ENCODE results near the gene KAZN.

DNA sequence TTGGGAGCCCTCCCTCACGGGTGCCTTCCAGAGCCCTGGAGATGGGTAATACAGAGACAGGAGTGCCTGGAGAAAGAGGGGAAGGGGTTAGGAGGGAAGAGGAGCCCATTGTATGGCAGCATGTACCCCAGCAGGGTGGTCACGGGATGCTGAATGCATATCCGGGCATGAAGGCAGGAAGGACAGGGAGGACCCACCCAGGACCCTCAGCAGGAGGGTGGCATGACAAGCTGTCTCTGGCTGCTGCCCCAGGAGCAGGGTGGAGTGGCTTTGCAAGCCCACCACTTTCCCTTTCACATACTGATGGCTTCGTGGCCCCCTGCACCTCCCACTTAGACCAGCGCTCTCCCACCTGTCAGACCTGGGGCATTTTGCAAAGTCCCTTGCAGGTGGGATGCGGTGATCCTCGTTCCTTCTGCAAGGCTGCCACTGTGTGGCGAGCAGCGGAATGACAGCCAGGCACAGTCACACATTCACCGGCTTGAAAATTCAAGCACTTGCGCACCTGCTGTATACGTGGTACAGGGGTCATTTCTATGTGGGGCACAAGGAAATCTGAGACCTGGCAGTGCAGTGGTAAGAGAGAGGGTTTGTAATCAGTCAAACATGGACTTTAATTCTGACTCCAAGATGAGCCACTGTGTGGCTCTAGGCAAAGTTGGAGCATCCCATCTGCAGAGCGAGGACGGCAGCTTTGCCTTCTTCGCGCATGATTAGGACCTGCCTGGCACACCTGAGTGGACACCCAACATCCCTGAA lies 501.8 kb downstream of the KAZN start:
- TF ChIP-seq, protein P1, sequence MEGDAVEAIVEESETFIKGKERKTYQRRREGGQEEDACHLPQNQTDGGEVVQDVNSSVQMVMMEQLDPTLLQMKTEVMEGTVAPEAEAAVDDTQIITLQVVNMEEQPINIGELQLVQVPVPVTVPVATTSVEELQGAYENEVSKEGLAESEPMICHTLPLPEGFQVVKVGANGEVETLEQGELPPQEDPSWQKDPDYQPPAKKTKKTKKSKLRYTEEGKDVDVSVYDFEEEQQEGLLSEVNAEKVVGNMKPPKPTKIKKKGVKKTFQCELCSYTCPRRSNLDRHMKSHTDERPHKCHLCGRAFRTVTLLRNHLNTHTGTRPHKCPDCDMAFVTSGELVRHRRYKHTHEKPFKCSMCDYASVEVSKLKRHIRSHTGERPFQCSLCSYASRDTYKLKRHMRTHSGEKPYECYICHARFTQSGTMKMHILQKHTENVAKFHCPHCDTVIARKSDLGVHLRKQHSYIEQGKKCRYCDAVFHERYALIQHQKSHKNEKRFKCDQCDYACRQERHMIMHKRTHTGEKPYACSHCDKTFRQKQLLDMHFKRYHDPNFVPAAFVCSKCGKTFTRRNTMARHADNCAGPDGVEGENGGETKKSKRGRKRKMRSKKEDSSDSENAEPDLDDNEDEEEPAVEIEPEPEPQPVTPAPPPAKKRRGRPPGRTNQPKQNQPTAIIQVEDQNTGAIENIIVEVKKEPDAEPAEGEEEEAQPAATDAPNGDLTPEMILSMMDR (conservative IDR thresholded peaks at IDR 0.05; ENCODE audit: low read length), result peak; percentile 98
- TF ChIP-seq EZH2phosphoT487 (IDR thresholded peaks at IDR 0.05; ENCODE audit: borderline replicate concordance), result no peak
